GM19372 (cell line): ENCODE results near the gene SMYD3.

Experiments used
- ATAC-seq: cut with Tn5 transposase; IDR thresholded peaks from one replicate; pipeline ENCODE4 v1.9.1; 2021; ENCODE audit warnings: mild to moderate bottlenecking, low read depth, moderate library complexity; ENCODE audit not compliant: unreplicated experiment

Gene SMYD3

DNA sequence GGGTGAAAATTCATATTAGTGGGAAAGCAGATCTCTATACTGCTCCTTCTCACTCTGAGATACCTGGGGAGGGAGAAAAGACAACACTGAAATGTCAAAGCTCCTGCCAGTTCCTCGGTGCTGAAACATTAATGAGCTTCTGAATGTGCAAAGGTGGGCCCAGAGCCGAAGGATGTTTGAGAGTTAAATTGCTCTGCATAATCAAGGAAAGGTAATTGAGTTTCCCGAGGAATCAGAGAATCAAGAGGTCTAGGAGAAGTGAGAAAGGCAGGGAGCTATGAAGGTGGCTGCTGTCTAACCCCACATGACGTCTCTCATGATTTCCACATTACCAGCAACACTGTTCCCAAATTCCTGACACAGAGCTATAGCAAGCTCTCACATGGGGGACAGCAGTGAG lies 346.7 kb downstream of the SMYD3 start:
- no peak for ATAC-seq

DNA sequence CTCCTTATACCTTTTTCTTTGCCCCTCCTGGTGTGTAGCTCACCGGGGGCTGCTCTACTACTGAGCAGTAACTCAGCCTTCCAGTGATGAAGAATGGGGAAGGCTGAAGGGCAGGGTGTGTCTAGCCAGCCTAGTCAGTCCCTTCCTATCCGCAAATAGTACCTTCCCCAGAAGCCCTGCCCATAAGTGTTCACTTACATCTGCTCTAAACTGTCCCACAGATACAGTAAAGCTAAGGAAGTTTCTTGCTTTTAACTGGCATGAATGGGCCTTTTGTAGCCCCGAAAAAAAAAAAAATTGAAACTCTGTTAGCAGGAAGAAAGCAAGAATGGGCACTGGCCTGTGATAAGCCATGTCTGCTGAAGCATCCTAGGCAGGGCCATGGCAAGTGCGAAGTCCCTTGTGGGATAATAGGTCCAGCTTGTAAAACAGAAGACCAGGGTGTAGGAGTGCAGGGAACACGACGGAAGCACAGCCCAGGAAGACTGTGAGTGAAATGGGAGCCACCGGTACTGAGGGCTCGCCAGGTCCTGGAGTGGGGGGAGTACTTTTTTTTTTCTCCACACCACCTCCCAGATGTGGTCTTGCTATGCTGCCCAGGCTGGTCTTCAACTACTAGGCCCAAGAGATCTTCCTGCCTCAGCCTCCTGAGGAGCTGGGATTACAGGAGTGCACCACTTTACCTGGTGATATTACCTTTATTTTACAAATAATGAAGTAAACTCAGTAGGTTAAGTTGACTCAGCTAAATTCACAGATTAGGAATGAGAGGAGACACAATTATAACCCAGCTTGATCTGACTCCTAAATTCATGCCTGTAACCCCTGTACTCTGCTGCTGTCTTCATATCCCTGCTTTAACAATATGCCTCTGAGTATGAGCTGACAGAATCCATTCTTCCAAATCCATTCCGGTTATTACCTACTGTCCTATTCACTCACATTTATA lies 347.5 kb downstream of the SMYD3 start:
- ATAC-seq = no peak

DNA sequence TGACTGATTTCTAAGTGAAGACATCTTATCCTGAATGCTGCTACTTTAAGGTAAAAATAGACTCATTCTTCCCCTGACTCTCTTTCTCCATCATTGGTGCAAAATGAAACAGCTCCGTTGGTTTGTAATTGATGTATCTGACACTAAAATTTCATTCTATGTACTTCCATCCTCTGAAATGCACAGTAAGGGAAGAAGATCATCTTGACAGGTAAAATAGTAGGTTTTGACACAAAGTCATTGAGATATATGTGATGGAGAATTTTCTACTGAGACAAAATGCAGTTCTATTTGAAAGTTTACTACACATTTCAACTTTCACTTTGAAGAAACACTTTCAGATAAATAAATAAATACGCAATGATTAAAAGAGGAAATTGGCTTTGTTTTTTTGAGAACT lies 348.9 kb downstream of the SMYD3 start:
- no peak for ATAC-seq

DNA sequence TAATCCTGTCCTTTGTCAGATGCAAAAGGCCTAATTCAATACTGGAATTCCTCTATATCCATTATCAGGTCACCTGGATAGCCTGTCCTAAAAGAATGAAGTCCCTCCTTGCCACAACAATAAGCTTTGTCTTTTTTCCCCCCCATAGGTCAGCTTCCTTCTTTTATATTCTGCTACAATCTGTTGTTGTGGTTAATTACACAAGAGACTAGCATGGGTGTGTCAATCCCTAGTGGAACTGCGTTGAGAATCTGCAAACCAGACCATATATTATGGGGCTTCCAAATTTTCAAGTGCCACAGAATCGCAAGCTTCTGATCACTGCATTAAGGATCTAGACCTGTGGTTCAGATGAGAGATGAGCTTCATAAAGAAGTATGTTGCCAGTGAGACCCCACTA lies 349.6 kb downstream of the SMYD3 start:
- no peak for ATAC-seq

DNA sequence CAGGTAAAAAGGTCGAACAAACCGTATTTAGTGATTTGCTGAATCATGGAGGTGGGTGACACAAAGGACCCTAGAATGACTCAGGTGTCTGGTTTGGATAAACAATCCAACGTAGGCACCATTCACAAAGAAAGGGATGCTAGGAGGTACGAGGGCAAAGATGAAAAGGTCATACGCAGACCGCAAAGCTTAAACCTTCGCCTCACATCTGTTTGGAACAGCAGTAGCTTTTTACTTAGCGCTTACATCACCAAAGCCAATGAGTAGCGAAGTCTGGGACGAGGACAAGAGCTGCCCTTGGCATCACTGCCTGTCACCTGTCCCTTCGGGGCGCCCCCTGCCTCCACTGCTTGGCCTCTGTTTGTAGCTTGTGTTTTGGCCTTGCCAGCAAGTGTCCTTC lies 350.2 kb downstream of the SMYD3 start:
- ATAC-seq = no peak

DNA sequence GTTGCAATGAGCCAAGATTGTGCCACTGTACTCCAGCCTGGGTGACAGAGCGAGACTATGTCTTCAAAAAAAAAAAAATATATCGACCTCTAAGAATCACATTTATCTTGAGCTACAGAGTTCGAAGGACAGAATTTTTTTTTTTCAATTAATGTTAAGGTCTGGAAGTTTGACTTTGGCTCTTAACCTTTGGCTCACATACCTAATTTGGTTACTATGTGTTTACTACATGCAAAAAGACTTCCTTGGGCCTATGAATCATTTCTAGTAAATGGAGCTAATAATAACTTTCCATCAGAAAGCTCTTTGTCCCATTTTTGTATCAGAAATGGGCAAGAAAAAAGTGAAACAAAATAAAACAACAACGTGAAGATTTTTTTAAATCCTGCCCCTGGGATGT lies 351.2 kb downstream of the SMYD3 start:
- ATAC-seq = no peak

DNA sequence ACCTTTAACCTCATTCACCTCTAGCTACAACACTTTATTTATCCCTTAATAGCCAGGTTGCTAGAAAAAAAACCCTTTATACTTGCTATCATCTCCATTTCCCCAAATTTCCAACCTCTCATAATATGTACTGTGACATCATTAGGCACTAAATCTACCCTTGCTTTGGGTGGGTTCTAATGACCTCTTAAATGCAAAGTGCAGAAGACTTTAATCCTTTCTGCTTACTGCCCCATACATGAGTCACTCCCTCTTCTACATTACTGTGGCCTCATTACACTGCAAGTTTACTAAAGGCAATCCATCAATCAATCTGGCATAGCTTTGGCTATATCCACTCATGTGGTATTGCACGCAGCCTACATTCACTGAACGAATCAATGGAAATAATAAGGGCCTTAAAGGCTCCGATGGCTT lies 353.3 kb downstream of the SMYD3 start:
- no peak for ATAC-seq

DNA sequence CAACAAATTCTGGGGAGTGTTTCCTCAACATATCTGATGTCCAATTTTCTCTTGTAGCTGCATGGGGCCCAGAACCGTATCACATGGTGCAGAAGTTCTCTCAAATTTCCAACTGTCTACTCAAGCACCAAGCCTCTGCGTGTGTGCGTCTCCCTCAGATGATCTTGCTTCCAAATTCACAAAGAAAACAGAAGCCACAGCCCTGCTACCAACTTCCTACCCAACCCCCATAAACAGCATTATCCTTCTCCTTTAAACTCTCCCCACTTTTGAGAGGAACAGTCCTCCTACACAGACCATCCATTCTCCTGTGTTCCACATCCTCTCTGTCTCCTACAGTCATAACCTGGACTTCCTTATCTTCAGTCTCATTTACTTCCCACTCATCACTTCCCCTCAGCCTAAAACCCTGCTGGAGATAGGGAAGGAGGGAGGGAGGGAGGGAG lies 354.1 kb downstream of the SMYD3 start:
- no peak for ATAC-seq

DNA sequence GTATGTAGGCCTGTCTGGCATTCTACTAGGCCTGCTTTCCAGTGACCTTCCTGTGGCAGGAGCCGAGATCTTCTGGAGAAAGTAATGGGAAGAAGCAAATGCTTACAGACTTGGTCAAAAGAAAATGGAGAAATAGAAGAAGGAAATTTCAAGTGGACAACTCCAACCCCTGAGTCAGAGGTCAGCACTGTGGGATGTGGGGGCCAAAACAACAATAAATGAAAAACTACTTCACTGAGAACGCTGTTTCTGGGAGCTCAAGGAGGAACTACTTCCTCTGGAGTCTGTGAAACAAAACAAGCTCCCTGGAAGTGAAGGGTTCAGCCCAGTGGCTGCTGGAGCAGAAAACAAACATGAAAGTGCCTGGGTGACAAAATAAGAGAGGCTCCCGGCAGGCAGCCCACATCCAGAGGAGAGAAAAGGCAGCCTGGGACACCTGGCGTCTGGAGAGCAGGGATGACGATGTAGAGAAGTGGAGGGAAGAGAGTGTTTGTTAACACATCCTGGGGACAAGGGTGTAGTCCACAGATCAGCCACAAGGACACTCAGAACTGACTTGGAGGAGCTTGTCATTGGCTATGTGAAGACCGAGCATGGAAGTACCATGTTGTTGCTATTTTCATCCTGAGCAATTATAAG lies 355.2 kb downstream of the SMYD3 start:
- no peak for ATAC-seq

DNA sequence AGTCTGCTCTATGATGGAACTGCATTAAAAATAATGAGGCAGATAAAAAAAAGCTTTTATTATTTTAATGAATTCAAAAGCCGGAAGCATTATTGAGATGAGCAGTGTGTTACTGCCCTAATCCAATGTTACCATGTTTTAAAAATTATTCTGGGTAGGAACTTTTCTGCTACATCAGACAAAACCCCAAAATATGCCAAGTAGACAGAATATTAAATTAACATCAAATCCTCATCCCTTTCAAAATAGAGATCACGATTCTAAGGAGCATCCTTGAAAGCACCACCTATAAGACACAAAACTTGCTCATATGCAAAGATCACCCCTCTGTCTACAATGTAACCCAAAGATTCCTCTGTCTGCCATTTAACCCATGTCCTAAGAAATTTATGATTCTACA lies 357.5 kb downstream of the SMYD3 start:
- no peak for ATAC-seq

DNA sequence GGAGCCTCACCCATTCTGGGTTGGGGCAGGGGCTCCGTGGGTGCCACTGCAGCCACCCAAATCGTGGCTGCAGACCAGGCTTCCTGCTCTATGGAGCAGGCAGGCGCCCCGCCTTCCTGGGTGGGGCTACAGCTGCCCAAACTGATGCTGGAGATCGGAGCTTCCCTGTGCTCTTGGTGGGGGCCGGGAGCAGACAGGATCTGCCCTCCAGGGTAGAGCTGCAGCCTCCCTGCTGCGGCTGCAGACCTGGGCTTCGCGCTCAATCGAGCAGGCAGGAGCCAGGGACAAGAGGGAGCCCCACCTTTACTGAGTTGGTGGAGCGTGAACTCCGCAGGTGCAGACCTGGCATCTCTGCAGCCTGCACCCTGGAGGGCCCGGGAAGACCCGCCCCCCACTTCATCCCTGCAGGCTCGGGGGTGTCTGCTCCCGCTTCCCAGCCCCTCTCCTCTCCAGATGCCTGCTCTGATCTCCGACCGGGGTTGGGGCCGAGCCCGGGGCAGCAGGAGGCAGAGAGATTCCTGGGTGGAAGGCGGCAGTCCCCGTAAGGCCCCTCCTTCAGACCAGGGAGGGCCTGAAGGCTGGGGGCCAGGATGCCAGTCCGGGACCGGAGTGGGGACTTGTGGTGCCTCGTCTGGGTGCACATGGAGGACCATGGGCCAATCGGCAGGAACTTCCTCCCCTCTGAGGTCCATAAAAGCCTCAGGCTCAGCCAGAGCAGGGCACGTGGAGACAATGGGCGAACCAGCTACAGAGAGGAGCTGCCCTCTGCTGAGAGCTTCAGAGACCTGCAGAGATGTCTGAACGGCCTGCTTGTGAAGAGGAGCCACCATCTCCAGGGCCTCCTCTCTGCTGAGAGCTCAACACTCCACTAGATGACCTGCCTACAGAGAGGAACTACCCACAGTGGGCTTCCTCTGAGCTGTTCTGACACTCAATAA lies 359.3 kb downstream of the SMYD3 start:
- no peak for ATAC-seq

DNA sequence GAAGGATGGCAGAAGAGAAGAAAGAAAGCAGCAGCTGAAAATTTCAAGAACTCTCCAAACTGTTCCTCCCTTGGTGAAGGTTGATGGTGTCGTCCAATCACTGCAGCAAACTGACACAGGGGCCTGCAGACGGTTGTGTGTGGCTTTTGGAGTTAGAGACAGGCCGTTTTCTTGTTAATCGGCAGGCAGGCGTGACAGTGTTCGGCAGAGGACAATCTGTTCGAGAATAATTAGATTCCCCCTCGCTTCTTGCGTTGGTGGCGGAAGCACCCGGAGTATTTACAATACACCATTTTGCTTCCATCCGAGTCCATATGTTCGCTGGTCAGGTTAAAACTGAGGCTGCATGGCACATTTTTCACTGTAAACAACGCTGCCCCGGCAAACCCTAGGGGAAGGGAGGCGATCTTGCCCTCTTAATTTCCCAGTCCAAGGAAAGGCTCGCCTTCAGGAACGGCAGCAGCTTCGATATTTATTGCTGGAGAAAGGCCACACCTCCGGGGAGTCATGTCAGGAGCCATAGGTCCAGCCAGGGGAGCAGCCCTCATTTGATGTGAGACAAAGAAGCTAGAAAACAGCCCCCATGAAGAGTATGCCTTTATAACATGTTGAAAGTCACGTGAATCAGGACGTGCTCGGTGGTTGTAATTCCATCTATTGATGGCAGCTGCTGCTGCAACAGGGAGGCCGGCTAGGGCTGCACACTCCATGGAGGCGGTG lies 360.1 kb downstream of the SMYD3 start:
- no peak for ATAC-seq

DNA sequence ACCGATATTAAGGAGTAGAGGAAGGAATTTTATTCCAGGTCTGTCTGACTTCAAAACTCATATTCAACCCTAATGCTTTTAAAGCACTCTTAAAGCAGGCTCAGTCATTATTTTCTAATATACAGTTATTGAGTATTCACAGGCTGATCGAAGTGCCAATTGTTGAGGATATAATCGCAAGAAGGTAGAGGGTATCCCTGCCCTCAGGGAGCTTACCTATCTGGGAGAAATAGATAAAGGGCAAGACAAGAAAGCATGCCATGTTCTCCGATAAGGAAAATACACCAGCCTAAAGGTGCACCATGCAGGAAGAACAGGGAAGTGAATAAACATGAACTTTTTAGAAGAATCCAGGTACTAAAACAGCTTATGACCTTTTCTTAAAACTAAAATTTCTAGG lies 361.2 kb downstream of the SMYD3 start:
- ATAC-seq = no peak

DNA sequence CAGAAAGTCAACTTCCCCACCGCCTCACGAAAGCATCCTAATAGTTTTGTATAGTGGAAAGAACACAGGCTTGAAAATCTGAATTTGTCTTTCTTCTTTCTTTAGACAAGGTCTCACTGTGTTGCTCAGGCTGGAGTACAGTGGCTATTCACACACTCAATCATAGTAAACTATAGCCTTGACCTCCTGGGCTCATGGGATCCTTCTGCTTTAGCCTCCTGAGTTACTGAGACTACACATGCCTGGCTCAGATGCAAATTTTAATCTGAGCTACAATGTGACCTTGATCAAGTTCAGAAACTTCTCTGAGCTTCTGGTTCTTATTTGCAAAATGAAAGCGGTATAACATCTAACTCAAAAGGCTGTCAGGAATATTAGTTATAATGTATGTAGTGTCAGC lies 362.1 kb downstream of the SMYD3 start:
- ATAC-seq = no peak

DNA sequence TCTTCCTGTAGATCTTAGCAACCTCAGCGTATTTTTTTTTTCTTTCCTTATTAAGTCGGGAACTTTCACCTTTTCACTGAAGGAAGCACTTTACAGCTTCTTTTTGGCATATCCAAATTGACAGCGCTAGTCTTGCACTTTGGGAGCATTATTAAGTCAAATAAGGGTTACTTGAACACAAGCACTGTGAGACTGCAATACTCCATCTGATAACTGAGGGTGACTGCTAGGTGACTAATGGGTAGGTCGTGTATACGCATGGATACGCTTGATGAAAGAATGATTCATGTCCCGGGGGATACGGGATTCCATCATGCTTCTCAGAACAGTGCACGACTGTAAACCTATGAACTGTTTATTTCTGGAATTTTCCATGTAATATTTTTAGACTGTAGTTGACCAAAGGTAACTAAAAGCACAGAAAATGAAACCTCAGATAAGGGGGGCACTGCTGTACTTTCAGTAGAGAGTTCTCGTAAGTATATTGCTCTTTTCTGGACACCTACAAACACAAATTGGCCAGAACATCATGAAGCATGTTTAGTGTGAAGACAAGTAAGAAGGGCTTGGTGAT lies 364.7 kb downstream of the SMYD3 start:
- no peak for ATAC-seq

DNA sequence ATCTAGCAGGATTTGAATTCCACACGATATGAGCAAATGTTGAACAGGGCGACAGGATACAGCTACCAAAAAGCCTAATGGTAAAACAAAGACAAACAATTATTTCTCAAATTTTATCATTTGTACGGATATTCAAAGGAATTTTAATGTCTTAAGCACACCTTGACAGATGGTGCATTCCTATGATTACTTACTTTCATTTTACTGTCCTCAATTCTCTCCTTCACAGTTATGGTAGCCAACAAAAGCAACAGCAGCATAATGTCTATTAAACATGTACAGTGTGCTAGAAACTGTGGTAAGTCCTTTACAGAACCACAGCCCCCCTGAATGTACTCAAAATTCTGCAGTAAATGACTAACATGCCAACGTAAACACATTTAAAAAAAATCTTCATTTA lies 365.8 kb downstream of the SMYD3 start:
- no peak for ATAC-seq

DNA sequence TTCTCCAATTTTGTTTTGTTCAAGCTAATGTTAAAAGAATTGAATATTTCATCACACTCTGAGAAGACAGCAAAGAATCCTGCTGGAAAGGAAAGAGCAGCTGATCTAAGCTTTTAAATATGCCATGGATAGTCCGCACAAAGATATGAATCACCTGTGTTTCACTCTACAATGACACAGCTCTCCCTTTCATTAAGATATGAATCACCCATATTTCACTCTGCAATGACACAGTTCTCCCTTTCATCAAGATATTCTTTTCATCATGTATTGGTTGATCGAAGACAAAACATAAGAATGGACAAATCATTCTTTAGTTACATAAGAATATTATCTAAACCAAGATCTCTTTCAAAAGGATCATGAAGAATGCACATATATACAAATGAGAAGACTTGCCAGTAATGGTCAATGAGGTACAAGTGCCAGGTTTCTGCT lies 367.3 kb downstream of the SMYD3 start:
- ATAC-seq = no peak

DNA sequence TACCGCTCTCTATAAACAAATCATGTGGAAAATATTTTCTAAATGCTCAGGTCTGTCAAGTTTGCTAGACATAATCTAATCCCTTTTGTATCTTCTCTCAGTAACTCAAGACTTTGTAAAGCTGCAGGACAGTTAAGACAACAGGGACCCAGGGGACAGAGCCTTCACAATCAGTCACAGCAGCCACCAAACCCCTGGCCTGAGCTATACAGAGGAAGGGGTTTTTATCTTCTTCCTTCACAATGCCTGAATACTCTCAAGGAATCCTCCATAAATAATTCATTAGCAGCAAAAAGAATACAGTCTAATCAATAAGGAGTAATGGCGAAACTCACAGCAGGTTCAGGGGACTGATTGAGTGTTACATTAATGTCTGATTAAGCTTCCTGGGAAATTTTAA lies 368.3 kb downstream of the SMYD3 start:
- ATAC-seq = no peak

DNA sequence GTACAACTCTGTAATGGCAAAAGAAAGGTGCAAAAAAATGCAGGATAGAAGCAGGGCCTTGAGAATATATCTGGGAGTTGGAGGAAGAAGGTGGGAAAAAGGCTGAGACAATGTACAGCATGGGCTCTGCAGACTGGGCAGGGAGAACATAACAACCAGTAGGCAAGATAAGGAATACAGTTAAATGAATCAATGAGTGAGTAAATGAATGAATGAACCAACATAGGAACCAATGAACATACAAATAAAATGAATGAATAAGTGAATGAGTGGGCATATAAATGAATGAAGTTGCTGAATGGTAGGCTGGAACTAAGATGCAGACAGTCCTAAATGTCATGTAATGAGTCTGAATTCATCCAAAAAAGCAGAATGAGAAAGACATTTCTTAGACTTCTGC lies 370.6 kb downstream of the SMYD3 start:
- ATAC-seq = no peak

DNA sequence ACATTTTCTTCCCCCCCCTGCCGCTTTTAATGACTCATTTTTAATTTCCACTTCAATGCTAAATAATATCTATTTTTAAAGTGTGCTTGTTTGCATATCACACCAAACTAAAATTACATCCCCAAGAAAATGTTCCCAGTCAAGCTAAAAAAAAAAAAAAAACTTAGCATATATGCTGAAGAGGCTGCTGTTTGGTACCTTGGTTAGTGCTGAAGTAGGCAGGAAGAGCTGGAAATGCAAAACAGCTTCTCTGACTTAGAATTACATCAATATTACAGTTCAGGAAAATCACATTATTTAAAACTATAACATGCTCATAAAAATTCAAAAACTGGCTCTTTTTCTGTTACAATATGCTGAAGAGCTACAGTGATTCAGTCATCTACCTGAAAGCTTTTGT lies 372.3 kb downstream of the SMYD3 start:
- ATAC-seq = no peak
